SK-N-MC (cell line): Measurements from ENCODE around the gene DOCK1.

Experiments used
- DNase-seq: peaks from one replicate; pipeline ENCODE4 v3.0.0-alpha.2; 2011; ENCODE audit warnings: low read depth, low spot score
- H3K27ac ChIP-seq: fragments of 200-600 bp; sonication (generic); 2 replicates; pipeline ENCODE4 v1.5.1; 2016; ENCODE audit warnings: mixed run types
- H3K36me3 ChIP-seq: fragments of 200-600 bp; sonication (generic); 2 replicates; pipeline ENCODE4 v1.6.1; 2017; ENCODE audit warnings: antibody characterized with exemption, low read length, mixed read lengths; ENCODE audit not compliant: insufficient read depth
- H3K4me3 ChIP-seq: fragments of 200-600 bp; sonication (generic); 2 replicates; pipeline ENCODE4 v1.5.1; 2016
- H3K9ac ChIP-seq: fragments of 200-600 bp; sonication (generic); 2 replicates; pipeline ENCODE4 v1.8.0; 2017; ENCODE audit warnings: mixed run types, mixed read lengths; ENCODE audit not compliant: insufficient read length
- H3K9me3 ChIP-seq: fragments of 200-600 bp; sonication (generic); 2 replicates; pipeline ENCODE4 v1.6.1; 2017; ENCODE audit warnings: low read depth, mild to moderate bottlenecking, antibody characterized with exemption, low read length, moderate library complexity, mixed read lengths
- EZH2 ChIP-seq: fragments of 200-600 bp; sonication (generic); IDR thresholded peaks from one replicate; pipeline ENCODE4 v1.6.1; 2017; ENCODE audit warnings: antibody characterized with exemption
- FOXP2 ChIP-seq: optimal IDR thresholded peaks from 2 replicates; pipeline ENCODE3; 2011; ENCODE audit warnings: mild to moderate bottlenecking, moderate library complexity; ENCODE audit not compliant: insufficient read depth; ENCODE audit errors: extremely low read length, control extremely low read depth
- POLR2AphosphoS5 ChIP-seq: IDR thresholded peaks from 2 replicates; pipeline ENCODE4 v1.6.1; 2012; ENCODE audit warnings: mild to moderate bottlenecking, low read depth, low read length, borderline replicate concordance

The DOCK1 gene

GRCh38 chr10:127018298-127018650 is 113.0 kb downstream of the DOCK1 start:
- Histone ChIP-seq H3K36me3 (no peaks in the 10 kb centered on the region), H3K9me3 (no peaks in the 10 kb centered on the region), H3K9ac (no peak overlapping the region), H3K4me3 (no peak overlapping the region), H3K27ac (no peak overlapping the region)
- no peak for DNase-seq
- TF ChIP-seq POLR2AphosphoS5: no peak
- TF ChIP-seq FOXP2: no peak
- no peak for TF ChIP-seq EZH2

GRCh38 chr10:127018766-127019165 is 113.5 kb downstream of the DOCK1 start:
- Histone ChIP-seq H3K9ac (no peak overlapping the region), H3K9me3 (no peaks in the 10 kb centered on the region), H3K4me3 (no peak overlapping the region), H3K36me3 (no peaks in the 10 kb centered on the region), H3K27ac (no peak overlapping the region)
- no peak for TF ChIP-seq EZH2
- no peak for TF ChIP-seq FOXP2
- no peak for DNase-seq

DNA sequence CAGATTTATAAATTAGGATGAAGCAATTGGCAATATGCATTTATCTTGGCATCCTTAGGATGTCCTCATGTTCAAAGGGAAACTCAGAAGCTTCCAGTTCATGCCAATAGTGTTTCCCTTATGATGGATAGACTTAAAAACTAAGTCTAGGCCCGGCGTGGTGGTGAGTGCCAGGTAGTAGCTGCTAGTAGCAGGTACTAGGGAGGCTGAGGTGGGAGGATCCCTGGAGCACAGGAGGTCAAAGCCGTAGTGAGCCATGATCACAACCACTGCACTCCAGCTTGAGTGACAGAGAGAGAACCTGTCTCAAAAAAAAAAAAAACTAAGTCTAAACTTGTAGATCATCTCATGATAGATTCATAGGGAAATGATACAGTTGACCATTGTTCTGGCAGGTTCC is 115.0 kb downstream of the DOCK1 start:
- no peak overlapping the region for H3K4me3 ChIP-seq
- no peak overlapping the region for H3K9ac ChIP-seq
- TF ChIP-seq FOXP2 (no peak), EZH2 (no peak), POLR2AphosphoS5 (no peak)
- no peak for DNase-seq
- H3K36me3 ChIP-seq: no peaks in the 10 kb centered on the region
- H3K9me3 ChIP-seq: no peaks in the 10 kb centered on the region
- H3K27ac ChIP-seq: no peak overlapping the region

GRCh38 chr10:127021801-127022200 is 116.6 kb downstream of the DOCK1 start:
- H3K9me3 ChIP-seq: no peaks in the 10 kb centered on the region
- no peak overlapping the region for H3K27ac ChIP-seq
- no peak overlapping the region for H3K4me3 ChIP-seq
- no peak overlapping the region for H3K9ac ChIP-seq
- TF ChIP-seq EZH2: no peak
- no peak for TF ChIP-seq POLR2AphosphoS5
- DNase-seq: no peak
- no peaks in the 10 kb centered on the region for H3K36me3 ChIP-seq

- Histone ChIP-seq H3K36me3 (no peaks in the 10 kb centered on the region), H3K27ac (no peak overlapping the region)
Measured at GRCh38 chr10:127024685-127025435, 119.6 kb downstream of the DOCK1 start.

DNA sequence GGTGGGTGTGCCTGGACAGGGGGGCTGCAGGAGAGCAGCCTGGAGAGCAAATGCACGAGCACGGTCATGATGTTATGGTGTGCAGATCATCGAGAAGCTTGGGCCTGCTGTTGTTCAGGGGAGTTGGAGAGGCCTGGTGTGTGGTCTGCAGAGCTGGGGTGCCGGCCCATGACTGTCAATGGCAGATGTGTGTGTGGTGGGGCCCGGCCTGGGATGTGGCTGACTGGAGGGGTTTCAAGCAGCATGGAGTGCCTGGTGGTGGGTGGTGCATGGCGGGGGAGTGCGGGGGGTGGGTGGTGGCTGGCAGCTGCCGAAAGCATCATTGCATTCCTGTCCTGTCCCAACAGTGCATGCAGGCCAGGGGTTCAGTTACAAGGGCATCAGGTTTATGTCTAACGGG is 122.6 kb downstream of the DOCK1 start:
- H3K9me3 ChIP-seq: no peaks in the 10 kb centered on the region
- no peak for DNase-seq
- no peak overlapping the region for H3K27ac ChIP-seq
- no peaks in the 10 kb centered on the region; the same call in 1 of the 2 replicates for H3K36me3 ChIP-seq
- TF ChIP-seq POLR2AphosphoS5 (no peak), FOXP2 (no peak), EZH2 (no peak)
- H3K4me3 ChIP-seq: no peak overlapping the region
- H3K9ac ChIP-seq: no peak overlapping the region

More at GRCh38 chr10:127024685-127025435, 119.6 kb downstream of the DOCK1 start:
- TF ChIP-seq POLR2AphosphoS5 (no peak), EZH2 (no peak), FOXP2 (no peak)
- DNase-seq: no peak
- Histone ChIP-seq H3K4me3 (no peak overlapping the region), H3K9ac (no peak overlapping the region), H3K9me3 (no peaks in the 10 kb centered on the region)

DNA sequence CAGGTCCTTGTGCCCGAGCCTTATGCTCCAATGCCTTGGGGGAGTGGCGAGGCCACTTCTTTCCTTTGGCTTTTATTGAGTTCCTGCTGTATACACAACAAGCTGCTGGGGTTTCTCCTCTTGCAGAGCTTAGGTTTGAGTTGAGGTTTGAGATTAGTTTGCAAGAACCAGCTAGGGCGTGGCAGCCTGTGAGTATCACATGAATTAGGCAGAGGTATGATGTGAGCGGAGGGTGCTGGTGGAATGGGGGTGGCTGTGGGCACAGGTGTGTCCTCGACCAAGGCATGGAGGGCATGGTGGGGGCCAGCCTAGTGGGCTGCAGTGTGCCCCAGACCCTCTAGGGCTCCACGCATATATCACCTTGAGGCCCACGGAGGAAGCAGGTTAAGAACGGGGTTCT is 123.3 kb downstream of the DOCK1 start:
- H3K9ac ChIP-seq: no peak overlapping the region
- H3K27ac ChIP-seq: no peak overlapping the region
- no peak for DNase-seq
- no peaks in the 10 kb centered on the region; the same call in 1 of the 2 replicates for H3K36me3 ChIP-seq
- no peaks in the 10 kb centered on the region for H3K9me3 ChIP-seq
- H3K4me3 ChIP-seq: no peak overlapping the region
- TF ChIP-seq POLR2AphosphoS5 (no peak), FOXP2 (no peak), EZH2 (no peak)

DNA sequence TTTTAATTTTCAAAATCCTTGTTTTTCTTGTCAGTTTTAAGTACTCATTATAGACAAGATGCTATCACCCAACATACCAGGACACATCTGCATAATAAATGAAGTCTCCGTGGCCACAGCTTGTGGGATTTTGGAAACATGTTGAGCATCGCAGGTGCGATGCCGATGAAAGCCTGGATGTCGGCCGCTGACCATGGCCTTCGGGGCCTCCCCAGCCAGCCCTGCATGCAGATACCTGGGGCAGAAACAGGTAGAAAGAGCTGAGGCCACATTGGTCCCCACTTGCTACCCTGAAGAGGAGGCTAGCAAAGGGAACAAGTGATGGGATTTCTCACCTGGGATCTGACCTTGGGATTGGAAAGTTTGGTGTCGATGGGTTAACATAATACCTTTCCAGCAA is 123.8 kb downstream of the DOCK1 start:
- Histone ChIP-seq H3K4me3 (no peak overlapping the region), H3K9ac (no peak overlapping the region), H3K27ac (no peak overlapping the region), H3K36me3 (no peaks in the 10 kb centered on the region; the same call in 1 of the 2 replicates), H3K9me3 (no peaks in the 10 kb centered on the region)
- TF ChIP-seq POLR2AphosphoS5 (no peak), FOXP2 (no peak), EZH2 (no peak)
- no peak for DNase-seq
